Activated B cell treated with CpG ODN at 0.5 μM for 24 hours (primary cell): ENCODE measurements around the gene SPIN1. TPM values are rescaled to one million over a fixed set of nuclear protein-coding genes. Genes with fewer than 3 reads are reported as not detected.

Experiments
- ATAC-seq: fragments of 200-7000 bp; cut with Tn5 transposase; one replicate; pipeline ENCODE4 v1.10.0; 2021; ENCODE audit warnings: low read depth, mild to moderate bottlenecking, moderate library complexity
- CTCF ChIA-PET: fragments of 350-600 bp; sonication (Branson Sonifier 250); formaldehyde crosslinking; loops from one replicate; lab custom pipeline; 2021; ENCODE audit warnings: antibody characterized with exemption; lab: Charles Lee
- POLR2A ChIA-PET: fragments of 350-600 bp; sonication (Branson Sonifier 250); formaldehyde crosslinking; loops from one replicate; lab custom pipeline; 2021; ENCODE audit warnings: antibody characterized with exemption; lab: Charles Lee
- DNase-seq: peaks from one replicate; pipeline ENCODE4 v3.0.0; 2022
- H3K27ac Mint-ChIP-seq: one replicate; pipeline ENCODE4 v1.8.0; 2020; ENCODE audit warnings: mixed read lengths
- H3K27me3 Mint-ChIP-seq: one replicate; pipeline ENCODE4 v1.8.0; 2021; ENCODE audit warnings: mixed read lengths
- H3K36me3 Mint-ChIP-seq: one replicate; pipeline ENCODE4 v1.8.0; 2021; ENCODE audit warnings: low read depth, mixed read lengths
- H3K4me1 Mint-ChIP-seq: one replicate; pipeline ENCODE4 v1.8.0; 2021; ENCODE audit warnings: mixed read lengths
- H3K4me3 Mint-ChIP-seq: one replicate; pipeline ENCODE4 v1.8.0; 2020; ENCODE audit warnings: mild to moderate bottlenecking, mixed read lengths
- H3K9me3 Mint-ChIP-seq: one replicate; pipeline ENCODE4 v1.8.0; 2020; ENCODE audit warnings: mixed read lengths
- CTCF ChIP-seq: fragments of 200-600 bp; IDR thresholded peaks from one replicate; pipeline ENCODE4 v1.8.0; 2022; ENCODE audit warnings: antibody characterized with exemption, mild to moderate bottlenecking
- intact Hi-C: fragments of 100-400 bp; cut with micrococcal nuclease; formaldehyde crosslinking; loops from one replicate; pipeline ENCODE4 v1.15.1; 2024
- total RNA-seq: library from RNA; stranded (reverse); gene quantifications from 2 replicates; pipeline ENCODE4 v1.2.3, GENCODE V29; 2022

SPIN1 gene
- total RNA-seq, 1 donor from 2014 or later, result 20.7 TPM

DNA sequence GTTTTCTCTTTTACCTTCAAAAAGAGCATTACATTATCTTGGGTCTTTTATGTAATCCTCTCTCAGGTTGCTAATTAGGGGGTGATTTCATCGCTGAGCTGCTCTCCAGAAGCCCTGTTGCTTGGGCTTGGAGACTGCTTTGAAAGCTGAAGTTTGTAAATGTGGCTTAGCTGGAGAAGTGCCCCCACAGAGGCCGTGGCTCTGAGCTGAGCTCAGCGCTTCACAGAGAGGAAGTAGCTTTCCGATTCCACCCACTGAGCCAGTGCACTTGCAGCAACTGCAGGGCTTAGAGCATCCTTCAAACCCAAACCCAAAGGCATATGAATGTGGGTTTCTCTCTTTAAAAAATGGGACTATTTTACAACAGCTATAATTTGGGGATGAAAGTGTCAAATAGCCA, 133.1 kb downstream of the SPIN1 start:
- CTCF ChIA-PET, result no interaction called here
- no peaks in the 10 kb centered on the region for H3K9me3 Mint-ChIP-seq
- no peak for TF ChIP-seq CTCF
- no peak overlapping the region for H3K27ac Mint-ChIP-seq
- ATAC-seq (no peak), DNase-seq (no peak)
- no peaks in the 10 kb centered on the region for H3K4me1 Mint-ChIP-seq
- H3K4me3 Mint-ChIP-seq, result no peak overlapping the region
- no peaks in the 10 kb centered on the region for H3K36me3 Mint-ChIP-seq
- peaks cover 2% of the 10 kb centered on the region for H3K27me3 Mint-ChIP-seq
- intact Hi-C loops, result no loop called here
- POLR2A ChIA-PET, result no interaction called here

DNA sequence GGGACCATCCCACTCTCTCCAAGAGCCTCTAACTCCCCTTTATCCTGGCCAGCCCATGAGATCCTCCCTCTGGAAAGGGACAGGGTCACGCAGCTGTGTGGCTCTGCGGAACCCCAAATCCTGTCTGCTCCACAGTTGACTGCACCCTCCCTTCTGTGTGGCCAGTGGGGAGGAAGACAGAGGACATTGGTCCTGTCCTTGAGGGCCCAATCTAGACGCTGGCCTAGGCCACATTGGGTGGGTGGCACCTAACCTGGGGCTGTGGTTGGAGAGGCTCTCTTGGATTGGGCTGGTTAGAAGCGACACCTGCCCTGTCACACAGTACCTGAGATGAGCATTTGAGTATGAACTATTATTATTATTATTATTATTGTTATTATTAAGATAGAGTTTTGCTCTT, 134.1 kb downstream of the SPIN1 start:
- H3K4me3 Mint-ChIP-seq, result no peak overlapping the region
- ChIA-PET CTCF (no interaction called here), POLR2A (no interaction called here)
- DNase-seq (no peak), ATAC-seq (no peak)
- TF ChIP-seq CTCF, result no peak
- peaks cover 6% of the 10 kb centered on the region for H3K27me3 Mint-ChIP-seq
- no peaks in the 10 kb centered on the region for H3K36me3 Mint-ChIP-seq
- H3K27ac Mint-ChIP-seq, result no peak overlapping the region
- no peaks in the 10 kb centered on the region for H3K9me3 Mint-ChIP-seq
- H3K4me1 Mint-ChIP-seq, result no peaks in the 10 kb centered on the region
- intact Hi-C loops, result no loop called here

DNA sequence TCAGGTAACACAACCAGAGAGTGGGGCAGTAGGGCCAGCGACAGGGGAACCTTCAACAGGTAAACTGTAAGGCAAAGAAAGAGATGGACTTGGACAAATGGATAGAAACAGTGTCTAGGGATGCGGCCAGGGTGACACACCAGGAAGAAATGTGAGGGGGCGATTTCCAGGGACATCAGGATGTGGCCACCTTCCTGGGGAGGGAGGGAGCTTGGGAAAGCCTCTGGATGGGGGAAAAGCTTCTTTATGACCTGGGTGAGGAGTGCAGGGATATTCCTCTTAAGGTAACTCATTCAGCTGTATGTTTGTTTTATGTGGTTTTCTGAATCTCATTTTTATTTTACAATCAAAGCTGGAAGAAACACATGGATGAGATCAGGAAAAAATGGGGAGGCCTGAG, 134.8 kb downstream of the SPIN1 start:
- ChIA-PET POLR2A (no interaction called here), CTCF (no interaction called here)
- H3K27me3 Mint-ChIP-seq, result peaks cover 9% of the 10 kb centered on the region
- DNase-seq, result no peak
- no peaks in the 10 kb centered on the region for H3K36me3 Mint-ChIP-seq
- no peak for TF ChIP-seq CTCF
- no peaks in the 10 kb centered on the region for H3K4me1 Mint-ChIP-seq
- no peak for ATAC-seq
- no peak overlapping the region for H3K27ac Mint-ChIP-seq
- no peaks in the 10 kb centered on the region for H3K9me3 Mint-ChIP-seq
- intact Hi-C loops, result no loop called here
- no peak overlapping the region for H3K4me3 Mint-ChIP-seq

DNA sequence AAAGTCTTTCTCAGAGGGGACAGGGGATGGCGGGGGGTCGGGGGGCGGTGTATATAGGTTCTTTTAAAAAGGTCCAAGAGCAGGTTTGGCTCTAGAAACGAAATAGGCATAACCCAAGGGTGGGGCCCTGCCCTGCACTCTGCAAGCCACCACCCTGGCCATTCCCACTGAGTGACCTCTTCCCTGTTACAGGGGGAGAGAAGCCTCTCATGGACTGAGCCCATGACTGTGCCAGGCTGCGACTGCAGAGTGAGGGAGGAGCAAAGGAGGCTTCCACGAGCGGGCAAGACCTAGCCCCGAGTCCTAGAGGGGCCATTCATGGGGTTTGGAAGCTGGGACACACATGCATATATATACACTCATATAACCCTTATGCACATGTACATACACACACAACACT, 136.7 kb downstream of the SPIN1 start:
- intact Hi-C loops, result no loop called here
- Mint-ChIP-seq H3K27ac (no peak overlapping the region), H3K4me1 (no peaks in the 10 kb centered on the region), H3K4me3 (no peak overlapping the region), H3K36me3 (no peaks in the 10 kb centered on the region), H3K9me3 (no peaks in the 10 kb centered on the region), H3K27me3 (peaks cover 17% of the 10 kb centered on the region)
- ATAC-seq, result no peak
- no peak for TF ChIP-seq CTCF
- CTCF ChIA-PET, result no interaction called here
- POLR2A ChIA-PET, result no interaction called here
- no peak for DNase-seq

- no peaks in the 10 kb centered on the region for H3K4me1 Mint-ChIP-seq
- ATAC-seq, result no peak
- POLR2A ChIA-PET, result no interaction called here
- peaks cover 28% of the 10 kb centered on the region for H3K27me3 Mint-ChIP-seq
- no peaks in the 10 kb centered on the region for H3K36me3 Mint-ChIP-seq
- no peak overlapping the region for H3K4me3 Mint-ChIP-seq
- DNase-seq, result no peak
- TF ChIP-seq CTCF, result no peak
- CTCF ChIA-PET, result no interaction called here
- no peaks in the 10 kb centered on the region for H3K9me3 Mint-ChIP-seq
- H3K27ac Mint-ChIP-seq, result no peak overlapping the region
- intact Hi-C loops, result no loop called here
Measured at GRCh38 chr9:88527618-88528017, 139.4 kb downstream of the SPIN1 start.

Other genes with a start within 250 kb of the SPIN1 start
- gene SPATA31C2, start 250.0 kb upstream of the SPIN1 start, total RNA-seq, result not detected in 2 replicates
- gene NXNL2, start 146.7 kb downstream of the SPIN1 start, total RNA-seq, result not detected in 2 replicates